WTC11 (cell line): ENCODE data around the gene VIT. TPM values are rescaled to one million over a fixed set of nuclear protein-coding genes. Genes with fewer than 3 reads are reported as not detected.

ENCODE experiments used
- ATAC-seq: fragments of 200-7000 bp; cut with Tn5 transposase; 2 replicates; pipeline ENCODE4 v1.10.0; 2021; ENCODE audit warnings: mild to moderate bottlenecking, moderate library complexity
- CTCF ChIA-PET: fragments of 300-600 bp; sonication (Branson Sonifier 250); formaldehyde crosslinking; loops from one replicate; lab custom pipeline; 2021; ENCODE audit warnings: antibody characterized with exemption; lab: Charles Lee
- POLR2A ChIA-PET: fragments of 350-600 bp; sonication (Branson Sonifier 250); formaldehyde crosslinking; loops from one replicate; lab custom pipeline; 2021; ENCODE audit warnings: antibody characterized with exemption; lab: Charles Lee
- DNase-seq: peaks from one replicate; pipeline ENCODE4 v3.0.0; 2021; ENCODE audit warnings: low spot score
- H3K27ac Mint-ChIP-seq: 2 replicates; pipeline ENCODE4 v1.8.0; 2021; ENCODE audit warnings: mixed read lengths
- H3K27me3 Mint-ChIP-seq: 2 replicates; pipeline ENCODE4 v1.8.0; 2021; ENCODE audit warnings: low read depth, mild to moderate bottlenecking, moderate library complexity, mixed read lengths
- H3K36me3 Mint-ChIP-seq: 2 replicates; pipeline ENCODE4 v1.8.0; 2021; ENCODE audit warnings: mixed read lengths
- H3K4me1 Mint-ChIP-seq: 2 replicates; pipeline ENCODE4 v1.8.0; 2022; ENCODE audit warnings: mixed read lengths
- H3K4me3 Mint-ChIP-seq: 2 replicates; pipeline ENCODE4 v1.8.0; 2021; ENCODE audit warnings: mild to moderate bottlenecking, moderate library complexity, mixed read lengths
- H3K9me3 Mint-ChIP-seq: 2 replicates; pipeline ENCODE4 v1.8.0; 2021; ENCODE audit warnings: mixed read lengths
- AFF4 ChIP-seq: sonication (generic); formaldehyde crosslinking; IDR thresholded peaks from 2 replicates; pipeline ENCODE4 v1.8.1; 2023; ENCODE audit warnings: mild to moderate bottlenecking, missing genetic modification reagents, borderline replicate concordance
- ATF2 ChIP-seq: sonication (generic); formaldehyde crosslinking; IDR thresholded peaks from 2 replicates; pipeline ENCODE4 v1.8.1; 2022; ENCODE audit warnings: low read depth, missing genetic modification reagents, borderline replicate concordance
- ATF3 ChIP-seq: sonication (generic); formaldehyde crosslinking; conservative IDR thresholded peaks from 2 replicates; pipeline ENCODE4 v1.8.1; 2022; ENCODE audit warnings: mild to moderate bottlenecking, missing genetic modification reagents
- CTCF ChIP-seq: fragments of 200-600 bp; IDR thresholded peaks from 2 replicates; pipeline ENCODE4 v1.8.0; 2022; ENCODE audit warnings: antibody characterized with exemption
- E2F1 ChIP-seq: sonication (generic); formaldehyde crosslinking; IDR thresholded peaks from 2 replicates; pipeline ENCODE4 v1.8.0; 2022; ENCODE audit warnings: mild to moderate bottlenecking, missing genetic modification reagents
- ERG ChIP-seq: fragments of 250-450 bp; sonication (Bioruptor Pico); IDR thresholded peaks from 2 replicates; pipeline ENCODE4 v1.8.0; 2021; ENCODE audit warnings: mild to moderate bottlenecking
- ESRRA ChIP-seq: sonication (generic); formaldehyde crosslinking; IDR thresholded peaks from 2 replicates; pipeline ENCODE4 v1.8.1; 2022; ENCODE audit warnings: mild to moderate bottlenecking, missing genetic modification reagents, borderline replicate concordance
- GRHL2 ChIP-seq: fragments of 250-450 bp; sonication (Bioruptor Pico); IDR thresholded peaks from 2 replicates; pipeline ENCODE4 v1.8.0; 2022; ENCODE audit warnings: mild to moderate bottlenecking, moderate library complexity; ENCODE audit not compliant: insufficient replicate concordance, severe bottlenecking
- GTF2I ChIP-seq: fragments of 250-450 bp; sonication (Bioruptor Pico); conservative IDR thresholded peaks from 2 replicates; pipeline ENCODE4 v1.4.0; 2021; ENCODE audit warnings: mild to moderate bottlenecking
- IRF1 ChIP-seq: sonication (generic); formaldehyde crosslinking; IDR thresholded peaks from 2 replicates; pipeline ENCODE4 v1.8.0; 2023; ENCODE audit warnings: missing genetic modification reagents
- MAX ChIP-seq: sonication (generic); formaldehyde crosslinking; IDR thresholded peaks from 2 replicates; pipeline ENCODE4 v1.8.0; 2022; ENCODE audit warnings: mild to moderate bottlenecking, missing genetic modification reagents
- PRDM15 ChIP-seq: sonication (generic); formaldehyde crosslinking; IDR thresholded peaks from 2 replicates; pipeline ENCODE4 v1.8.0; 2022; ENCODE audit warnings: missing genetic modification reagents
- TP53 ChIP-seq: sonication (generic); formaldehyde crosslinking; IDR thresholded peaks from 2 replicates; pipeline ENCODE4 v1.8.1; 2023; ENCODE audit warnings: mild to moderate bottlenecking, missing genetic modification reagents
- USF1 ChIP-seq: sonication (generic); formaldehyde crosslinking; IDR thresholded peaks from 2 replicates; pipeline ENCODE4 v1.8.0; 2022; ENCODE audit warnings: mild to moderate bottlenecking, missing genetic modification reagents
- ZNF317 ChIP-seq: sonication (generic); formaldehyde crosslinking; IDR thresholded peaks from 2 replicates; pipeline ENCODE4 v1.8.1; 2023; ENCODE audit warnings: low read depth, mild to moderate bottlenecking, moderate library complexity, missing genetic modification reagents, borderline replicate concordance
- ZNF532 ChIP-seq: fragments of 250-450 bp; sonication (Bioruptor Pico); IDR thresholded peaks from 2 replicates; pipeline ENCODE4 v1.9.0; 2021; ENCODE audit warnings: mild to moderate bottlenecking, borderline replicate concordance
- total RNA-seq: library from RNA; stranded (reverse); gene quantifications from 3 replicates; pipeline ENCODE4 v1.2.3, GENCODE V29; 2021

Gene VIT
- total RNA-seq, 1 experiment from 2014 or later = 0.46 TPM

- no peak for TF ChIP-seq ATF3 (CRISPR knock-in tag)
- no peak for TF ChIP-seq CTCF
- no peak for TF ChIP-seq E2F1 (CRISPR knock-in tag)
- no peak for TF ChIP-seq AFF4 (CRISPR knock-in tag)
- TF ChIP-seq GRHL2 (CRISPR knock-in tag) = no peak
- TF ChIP-seq MAX (CRISPR knock-in tag) = no peak
- no peak for TF ChIP-seq GTF2I
- TF ChIP-seq ESRRA (CRISPR knock-in tag) = no peak
- TF ChIP-seq IRF1 (CRISPR knock-in tag) = no peak
- no peak for TF ChIP-seq ERG (CRISPR knock-in tag)
- no peak for TF ChIP-seq ZNF317
- TF ChIP-seq ZNF532 = no peak
- TF ChIP-seq TP53 (CRISPR knock-in tag) = no peak
- TF ChIP-seq PRDM15 (CRISPR knock-in tag) = no peak
- no peak for TF ChIP-seq ATF2 (CRISPR knock-in tag)
- TF ChIP-seq USF1 (CRISPR knock-in tag) = no peak
- H3K4me3 Mint-ChIP-seq = no peak overlapping the region
- peaks cover 36% of the 10 kb centered on the region for H3K9me3 Mint-ChIP-seq
- peaks cover 13% of the 10 kb centered on the region for H3K36me3 Mint-ChIP-seq
- no peaks in the 10 kb centered on the region; the same call in 1 of the 2 replicates for H3K27me3 Mint-ChIP-seq
- ATAC-seq (no peak), DNase-seq (no peak)
- CTCF ChIA-PET = no interaction called here
- H3K27ac Mint-ChIP-seq = no peak overlapping the region
- POLR2A ChIA-PET = no interaction called here
- H3K4me1 Mint-ChIP-seq = peaks cover 40% of the 10 kb centered on the region
Measured at GRCh38 chr2:36750101-36750500, 53.6 kb downstream of the VIT start.
